Ishikawa (cell line): ENCODE data around the gene TAGLN.

Experiments
- RAD21 ChIP-seq: IDR thresholded peaks from 2 replicates; pipeline ENCODE4 v1.6.1; 2012; ENCODE audit warnings: low read depth
- TF ChIP-seq, protein P1 (sequence below): IDR thresholded peaks from 2 replicates; pipeline ENCODE4 v1.6.1; 2012

DNA sequence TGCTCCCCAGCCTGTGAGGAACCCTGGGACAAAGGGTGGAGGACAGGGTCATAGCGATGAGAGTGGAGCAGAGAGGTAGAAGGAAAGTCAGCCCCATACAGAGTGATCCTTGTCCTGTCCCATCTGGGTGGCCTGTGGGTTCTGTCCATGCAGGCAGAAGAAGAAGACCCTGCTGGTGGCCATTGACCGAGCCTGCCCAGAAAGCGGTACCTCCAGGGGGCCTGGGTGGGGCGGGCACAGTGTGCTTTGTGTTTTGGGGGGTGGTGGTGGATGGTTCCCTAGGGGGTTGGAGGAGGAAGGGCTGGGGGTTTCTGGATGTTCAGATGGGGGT is 12.8 kb upstream of the TAGLN start:
- TF ChIP-seq, protein P1, sequence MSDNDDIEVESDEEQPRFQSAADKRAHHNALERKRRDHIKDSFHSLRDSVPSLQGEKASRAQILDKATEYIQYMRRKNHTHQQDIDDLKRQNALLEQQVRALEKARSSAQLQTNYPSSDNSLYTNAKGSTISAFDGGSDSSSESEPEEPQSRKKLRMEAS = no peak
- TF ChIP-seq RAD21 = no peak
